Suprapubic skin (tissue), 4 donors: ENCODE results near the gene KAZN. TPM values are rescaled to one million over a fixed set of nuclear protein-coding genes. Genes with fewer than 3 reads are reported as not detected.
A peak's percentile ranks its signal among the peaks of the same experiment; 100 is the strongest.

ENCODE experiments used
- DNase-seq, 2 donors: peaks; one replicate each; pipeline ENCODE4 v3.0.0-alpha.2; 2019; ENCODE audit warnings: low spot score in 2 of 2
- H3K27ac ChIP-seq: fragments of 200-600 bp; sonication (generic); one replicate; pipeline ENCODE4 v1.5.1; 2019
- H3K27me3 ChIP-seq: fragments of 200-600 bp; sonication (generic); one replicate; pipeline ENCODE4 v1.5.1; 2019
- H3K36me3 ChIP-seq: fragments of 200-600 bp; sonication (generic); one replicate; pipeline ENCODE4 v1.5.1; 2019
- H3K4me1 ChIP-seq: fragments of 200-600 bp; sonication (generic); one replicate; pipeline ENCODE4 v1.5.1; 2019
- H3K4me3 ChIP-seq: fragments of 200-600 bp; sonication (generic); one replicate; pipeline ENCODE4 v1.5.1; 2019; ENCODE audit warnings: mild to moderate bottlenecking
- H3K9me3 ChIP-seq: fragments of 200-600 bp; sonication (generic); one replicate; pipeline ENCODE4 v1.5.1; 2019
- CTCF ChIP-seq, 2 donors: fragments of 200-600 bp in 1 of 2; fragments of 450-650 bp in 1 of 2; sonication (generic) in 1 of 2; IDR thresholded peaks; one replicate each; pipeline ENCODE4 v1.5.1; 2016 to 2019; ENCODE audit warnings: antibody characterized with exemption in 2 of 2, mild to moderate bottlenecking in 1 of 2, moderate library complexity in 1 of 2
- EP300 ChIP-seq: sonication (generic); formaldehyde crosslinking; IDR thresholded peaks from one replicate; pipeline ENCODE4 v1.6.1; 2017; ENCODE audit warnings: antibody characterized with exemption
- POLR2A ChIP-seq, 2 donors: fragments of 450-650 bp; IDR thresholded peaks; one replicate each; pipeline ENCODE4 v1.6.1; 2017; ENCODE audit warnings: antibody characterized with exemption in 2 of 2, mild to moderate bottlenecking in 2 of 2, moderate library complexity in 2 of 2
- POLR2AphosphoS5 ChIP-seq, 3 donors: sonication (generic); formaldehyde crosslinking; IDR thresholded peaks; one replicate each; pipeline ENCODE4 v1.6.1; 2017; ENCODE audit warnings: antibody characterized with exemption in 3 of 3
- WGBS: methylation state at CpG from one replicate; pipeline ENCODE4 v1.1.5; 2018; 5-methylcytosine and 5-hydroxymethylcytosine counted together
- total RNA-seq, 4 donors: library from RNA; depleted of rRNA; stranded (reverse); fragments of >200 nt; gene quantifications; one replicate each; pipeline ENCODE4 v1.1.0, GENCODE V29; 2016

KAZN gene
- total RNA-seq, 4 donors from 2014 or later, result 29.2 to 37.5 (median 31.7) TPM

- no peak overlapping the region for H3K4me3 ChIP-seq
- no peaks in the 10 kb centered on the region for H3K27me3 ChIP-seq
- no peak for TF ChIP-seq POLR2A (IDR thresholded peaks at IDR 0.05)
- TF ChIP-seq CTCF (IDR thresholded peaks at IDR 0.05), result no peak
- TF ChIP-seq EP300, result no peak
- no peak for TF ChIP-seq POLR2AphosphoS5 (IDR thresholded peaks at IDR 0.05)
- H3K36me3 ChIP-seq, result no peaks in the 10 kb centered on the region
- H3K27ac ChIP-seq, result no peak overlapping the region
- WGBS, result 95% methylated on average over 6 of the region's 6 CpGs
- DNase-seq, result no peak
- no peaks in the 10 kb centered on the region for H3K4me1 ChIP-seq
- H3K9me3 ChIP-seq, result no peaks in the 10 kb centered on the region
Observed at GRCh38 chr1:14710331-14710730, 111.8 kb downstream of the KAZN start.

GRCh38 chr1:14712136-14712535 lies 113.7 kb downstream of the KAZN start:
- no peaks in the 10 kb centered on the region for H3K27me3 ChIP-seq
- no peak overlapping the region for H3K4me3 ChIP-seq
- no peaks in the 10 kb centered on the region for H3K9me3 ChIP-seq
- no peak for DNase-seq
- no peak for TF ChIP-seq POLR2AphosphoS5 (IDR thresholded peaks at IDR 0.05)
- no peak for TF ChIP-seq CTCF (IDR thresholded peaks at IDR 0.05)
- TF ChIP-seq EP300, result no peak
- no peak for TF ChIP-seq POLR2A (IDR thresholded peaks at IDR 0.05)
- no peaks in the 10 kb centered on the region for H3K36me3 ChIP-seq
- no peaks in the 10 kb centered on the region for H3K4me1 ChIP-seq
- H3K27ac ChIP-seq, result no peak overlapping the region
- WGBS, result 77% methylated on average over 2 of the region's 2 CpGs

- 60% methylated on average over 3 of the region's 4 CpGs for WGBS
- Histone ChIP-seq H3K4me3 (no peak overlapping the region), H3K9me3 (no peaks in the 10 kb centered on the region), H3K27ac (no peak overlapping the region), H3K36me3 (no peaks in the 10 kb centered on the region), H3K27me3 (no peaks in the 10 kb centered on the region), H3K4me1 (no peaks in the 10 kb centered on the region)
- TF ChIP-seq POLR2AphosphoS5 (IDR thresholded peaks at IDR 0.05) (peak in 1 of 3 donors; percentile 51), EP300 (no peak)
- DNase-seq, result no peak
Observed at GRCh38 chr1:14713077-14713476, 114.6 kb downstream of the KAZN start.

- Histone ChIP-seq H3K27ac (no peak overlapping the region), H3K36me3 (no peaks in the 10 kb centered on the region), H3K27me3 (no peaks in the 10 kb centered on the region), H3K4me3 (no peak overlapping the region), H3K4me1 (no peaks in the 10 kb centered on the region), H3K9me3 (no peaks in the 10 kb centered on the region)
- WGBS, result 96% methylated on average over 10 of the region's 10 CpGs
- DNase-seq, result no peak
- no peak for TF ChIP-seq POLR2A (IDR thresholded peaks at IDR 0.05)
- no peak for TF ChIP-seq EP300
- TF ChIP-seq POLR2AphosphoS5 (IDR thresholded peaks at IDR 0.05), result no peak
- TF ChIP-seq CTCF (IDR thresholded peaks at IDR 0.05), result no peak
Observed at GRCh38 chr1:14715266-14715665, 116.8 kb downstream of the KAZN start.

- H3K4me3 ChIP-seq, result no peak overlapping the region
Observed at GRCh38 chr1:14715802-14716201, 117.3 kb downstream of the KAZN start.

More at GRCh38 chr1:14715802-14716201, 117.3 kb downstream of the KAZN start:
- TF ChIP-seq CTCF (IDR thresholded peaks at IDR 0.05) (no peak), POLR2A (IDR thresholded peaks at IDR 0.05) (no peak), POLR2AphosphoS5 (IDR thresholded peaks at IDR 0.05) (no peak), EP300 (no peak)
- no peaks in the 10 kb centered on the region for H3K27me3 ChIP-seq
- no peak overlapping the region for H3K27ac ChIP-seq
- no peaks in the 10 kb centered on the region for H3K9me3 ChIP-seq
- no peak for DNase-seq
- no peaks in the 10 kb centered on the region for H3K36me3 ChIP-seq
- 88% methylated on average over 7 of the region's 7 CpGs for WGBS
- H3K4me1 ChIP-seq, result no peaks in the 10 kb centered on the region
